SK-N-SH treated with all-trans-retinoic acid at 6 μM for 48 hours (cell line): ENCODE results near the gene ZNF423.

Experiments used
- ATAC-seq: fragments of 200-7000 bp; cut with Tn5 transposase; 3 replicates; pipeline ENCODE4 v1.9.1; 2020; ENCODE audit warnings: mild to moderate bottlenecking, moderate library complexity
- ARNTL ChIP-seq: fragments of 450-650 bp; formaldehyde crosslinking; IDR thresholded peaks from 2 replicates; pipeline ENCODE4 v1.5.0; 2020; ENCODE audit warnings: low read depth, mild to moderate bottlenecking, moderate library complexity, borderline replicate concordance
- ESRRG ChIP-seq: fragments of 250-450 bp; sonication (Bioruptor Pico); IDR thresholded peaks from 2 replicates; pipeline ENCODE4 v1.6.1; 2021; ENCODE audit warnings: mild to moderate bottlenecking
- GLIS3 ChIP-seq: fragments of 250-450 bp; sonication (Bioruptor Pico); IDR thresholded peaks from 2 replicates; pipeline ENCODE4 v1.5.0; 2020; ENCODE audit warnings: mild to moderate bottlenecking, moderate library complexity
- ISL1 ChIP-seq: fragments of 250-450 bp; sonication (Bioruptor Pico); IDR thresholded peaks from 2 replicates; pipeline ENCODE4 v2.1.2; 2022; ENCODE audit warnings: mild to moderate bottlenecking, moderate library complexity
- OSR1 ChIP-seq: fragments of 250-450 bp; sonication (Bioruptor Pico); IDR thresholded peaks from 2 replicates; pipeline ENCODE4 v1.8.0; 2022; ENCODE audit warnings: moderate library complexity, mild to moderate bottlenecking, inconsistent platforms
- PPARA ChIP-seq: fragments of 250-450 bp; sonication (Bioruptor Pico); IDR thresholded peaks from 2 replicates; pipeline ENCODE4 v1.5.0; 2020; ENCODE audit warnings: mild to moderate bottlenecking, borderline replicate concordance
- SNAI2 ChIP-seq: fragments of 250-450 bp; sonication (Bioruptor Pico); IDR thresholded peaks from 2 replicates; pipeline ENCODE4 v1.5.0; 2020; ENCODE audit warnings: mild to moderate bottlenecking, moderate library complexity
- TCF4 ChIP-seq: fragments of 250-450 bp; sonication (Bioruptor Pico); IDR thresholded peaks from 2 replicates; pipeline ENCODE4 v1.8.0; 2021; ENCODE audit warnings: mild to moderate bottlenecking, moderate library complexity, borderline replicate concordance
- TOX ChIP-seq: fragments of 250-450 bp; sonication (Bioruptor Pico); IDR thresholded peaks from 2 replicates; pipeline ENCODE4 v1.8.0; 2021; ENCODE audit warnings: mild to moderate bottlenecking, moderate library complexity, borderline replicate concordance
- ZC3H10 ChIP-seq: fragments of 250-450 bp; sonication (Bioruptor Pico); IDR thresholded peaks from 2 replicates; pipeline ENCODE4 v1.5.1; 2021; ENCODE audit warnings: mild to moderate bottlenecking, moderate library complexity
- ZFP3 ChIP-seq: fragments of 250-450 bp; sonication (Bioruptor Pico); IDR thresholded peaks from 2 replicates; pipeline ENCODE4 v1.5.0; 2020; ENCODE audit warnings: mild to moderate bottlenecking, moderate library complexity
- ZFP30 ChIP-seq: fragments of 450-650 bp; formaldehyde crosslinking; IDR thresholded peaks from 2 replicates; pipeline ENCODE4 v1.5.0; 2022; ENCODE audit warnings: mild to moderate bottlenecking, moderate library complexity
- ZNF565 ChIP-seq: fragments of 450-650 bp; formaldehyde crosslinking; conservative IDR thresholded peaks from 2 replicates; pipeline ENCODE4 v1.5.0; 2020; ENCODE audit warnings: low read depth, mild to moderate bottlenecking, moderate library complexity
- ZNF70 ChIP-seq: fragments of 450-650 bp; formaldehyde crosslinking; IDR thresholded peaks from 2 replicates; pipeline ENCODE4 v1.5.0; 2020; ENCODE audit warnings: mild to moderate bottlenecking, moderate library complexity
- TF ChIP-seq, protein P1 (sequence below): fragments of 250-450 bp; sonication (Bioruptor Pico); IDR thresholded peaks from 2 replicates; pipeline ENCODE4 v1.8.0; 2020; ENCODE audit warnings: mild to moderate bottlenecking, moderate library complexity, borderline replicate concordance
- TF ChIP-seq, protein P2 (sequence below): fragments of 250-450 bp; sonication (Bioruptor Pico); IDR thresholded peaks from 2 replicates; pipeline ENCODE4 v1.5.1; 2021; ENCODE audit warnings: mild to moderate bottlenecking, moderate library complexity
- TF ChIP-seq, protein P3 (sequence below): fragments of 250-450 bp; sonication (Bioruptor Pico); IDR thresholded peaks from 2 replicates; pipeline ENCODE4 v1.5.1; 2020; ENCODE audit warnings: low read depth, mild to moderate bottlenecking, moderate library complexity
- TF ChIP-seq, protein P4 (sequence below): fragments of 250-450 bp; sonication (Bioruptor Pico); IDR thresholded peaks from 2 replicates; pipeline ENCODE4 v1.5.0; 2020; ENCODE audit warnings: mild to moderate bottlenecking, moderate library complexity
- TF ChIP-seq, protein P5 (sequence below): fragments of 250-450 bp; sonication (Bioruptor Pico); IDR thresholded peaks from 2 replicates; pipeline ENCODE4 v1.8.0; 2021; ENCODE audit warnings: low read depth, mild to moderate bottlenecking, moderate library complexity, borderline replicate concordance

ZNF423 gene

DNA sequence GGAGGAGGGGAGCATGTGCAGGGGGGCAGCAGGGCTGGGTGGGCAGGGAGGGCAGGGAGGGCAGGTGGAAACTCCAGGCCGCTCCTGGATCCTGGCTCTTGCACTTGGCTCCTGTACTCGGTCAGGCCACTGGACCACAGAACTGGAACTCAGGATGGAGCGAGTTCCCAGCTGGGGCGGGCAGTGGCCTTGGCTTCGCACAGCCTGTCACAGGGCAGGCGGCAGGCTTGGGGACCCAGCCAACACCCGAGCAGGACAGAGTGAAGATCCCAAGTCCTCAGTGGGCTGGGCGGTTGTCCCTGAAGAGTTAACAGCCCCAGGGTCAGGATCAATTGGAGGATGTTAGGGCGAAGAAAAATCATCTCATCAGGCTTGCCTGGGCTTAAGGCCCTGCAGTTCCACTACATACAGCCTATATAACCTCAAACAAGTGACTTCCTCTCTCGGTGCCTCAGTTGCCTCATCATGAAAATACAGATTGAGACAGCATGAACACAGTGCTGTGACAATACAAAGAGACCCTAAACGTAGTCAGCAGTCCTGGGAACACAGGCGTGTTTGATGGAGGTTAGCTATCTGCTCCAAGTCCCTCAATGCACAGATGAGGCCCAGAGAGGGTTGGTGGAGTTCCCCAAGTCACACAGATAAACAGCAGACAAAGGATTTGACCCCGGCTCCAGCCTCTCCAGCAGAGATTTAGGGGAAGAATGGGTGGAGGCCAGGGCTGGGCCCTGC lies 21.9 kb downstream of the ZNF423 start:
- ATAC-seq, result no peak
- TF ChIP-seq, protein P1, sequence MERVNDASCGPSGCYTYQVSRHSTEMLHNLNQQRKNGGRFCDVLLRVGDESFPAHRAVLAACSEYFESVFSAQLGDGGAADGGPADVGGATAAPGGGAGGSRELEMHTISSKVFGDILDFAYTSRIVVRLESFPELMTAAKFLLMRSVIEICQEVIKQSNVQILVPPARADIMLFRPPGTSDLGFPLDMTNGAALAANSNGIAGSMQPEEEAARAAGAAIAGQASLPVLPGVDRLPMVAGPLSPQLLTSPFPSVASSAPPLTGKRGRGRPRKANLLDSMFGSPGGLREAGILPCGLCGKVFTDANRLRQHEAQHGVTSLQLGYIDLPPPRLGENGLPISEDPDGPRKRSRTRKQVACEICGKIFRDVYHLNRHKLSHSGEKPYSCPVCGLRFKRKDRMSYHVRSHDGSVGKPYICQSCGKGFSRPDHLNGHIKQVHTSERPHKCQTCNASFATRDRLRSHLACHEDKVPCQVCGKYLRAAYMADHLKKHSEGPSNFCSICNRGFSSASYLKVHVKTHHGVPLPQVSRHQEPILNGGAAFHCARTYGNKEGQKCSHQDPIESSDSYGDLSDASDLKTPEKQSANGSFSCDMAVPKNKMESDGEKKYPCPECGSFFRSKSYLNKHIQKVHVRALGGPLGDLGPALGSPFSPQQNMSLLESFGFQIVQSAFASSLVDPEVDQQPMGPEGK (CRISPR knock-in tag), result no peak
- TF ChIP-seq ZFP3 (no peak), ESRRG (CRISPR knock-in tag) (no peak), OSR1 (CRISPR knock-in tag) (no peak), PPARA (no peak), ARNTL (no peak), TCF4 (no peak)
- TF ChIP-seq, protein P2, sequence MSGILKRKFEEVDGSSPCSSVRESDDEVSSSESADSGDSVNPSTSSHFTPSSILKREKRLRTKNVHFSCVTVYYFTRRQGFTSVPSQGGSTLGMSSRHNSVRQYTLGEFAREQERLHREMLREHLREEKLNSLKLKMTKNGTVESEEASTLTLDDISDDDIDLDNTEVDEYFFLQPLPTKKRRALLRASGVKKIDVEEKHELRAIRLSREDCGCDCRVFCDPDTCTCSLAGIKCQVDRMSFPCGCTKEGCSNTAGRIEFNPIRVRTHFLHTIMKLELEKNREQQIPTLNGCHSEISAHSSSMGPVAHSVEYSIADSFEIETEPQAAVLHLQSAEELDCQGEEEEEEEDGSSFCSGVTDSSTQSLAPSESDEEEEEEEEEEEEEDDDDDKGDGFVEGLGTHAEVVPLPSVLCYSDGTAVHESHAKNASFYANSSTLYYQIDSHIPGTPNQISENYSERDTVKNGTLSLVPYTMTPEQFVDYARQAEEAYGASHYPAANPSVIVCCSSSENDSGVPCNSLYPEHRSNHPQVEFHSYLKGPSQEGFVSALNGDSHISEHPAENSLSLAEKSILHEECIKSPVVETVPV (CRISPR knock-in tag), result no peak
- TF ChIP-seq, all 23 proteins: peak for 0

DNA sequence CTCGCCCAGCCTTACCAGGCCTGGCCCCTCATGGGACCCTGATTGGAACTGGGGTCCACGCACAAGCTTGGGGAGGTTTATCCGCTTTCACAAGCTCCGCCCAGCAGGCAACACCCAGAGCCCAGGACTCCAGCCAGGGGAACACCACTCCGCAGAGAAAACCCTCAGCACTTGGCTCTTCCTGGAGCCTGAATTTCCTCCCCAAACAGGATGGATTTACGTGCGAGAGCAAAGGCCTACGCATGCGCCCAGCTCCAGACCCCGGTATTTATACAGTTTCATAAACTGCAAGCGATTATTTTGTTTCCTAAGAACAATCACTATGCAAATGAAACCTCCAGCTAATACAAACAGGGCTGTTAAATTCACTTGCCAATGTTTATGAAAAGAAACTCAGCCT lies 22.8 kb downstream of the ZNF423 start:
- ATAC-seq, result no peak
- no peak for TF ChIP-seq TCF4
- no peak for TF ChIP-seq ARNTL
- TF ChIP-seq, protein P3, sequence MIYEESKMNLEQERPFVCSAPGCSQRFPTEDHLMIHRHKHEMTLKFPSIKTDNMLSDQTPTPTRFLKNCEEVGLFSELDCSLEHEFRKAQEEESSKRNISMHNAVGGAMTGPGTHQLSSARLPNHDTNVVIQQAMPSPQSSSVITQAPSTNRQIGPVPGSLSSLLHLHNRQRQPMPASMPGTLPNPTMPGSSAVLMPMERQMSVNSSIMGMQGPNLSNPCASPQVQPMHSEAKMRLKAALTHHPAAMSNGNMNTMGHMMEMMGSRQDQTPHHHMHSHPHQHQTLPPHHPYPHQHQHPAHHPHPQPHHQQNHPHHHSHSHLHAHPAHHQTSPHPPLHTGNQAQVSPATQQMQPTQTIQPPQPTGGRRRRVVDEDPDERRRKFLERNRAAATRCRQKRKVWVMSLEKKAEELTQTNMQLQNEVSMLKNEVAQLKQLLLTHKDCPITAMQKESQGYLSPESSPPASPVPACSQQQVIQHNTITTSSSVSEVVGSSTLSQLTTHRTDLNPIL, result no peak
- TF ChIP-seq ZC3H10 (CRISPR knock-in tag), result no peak

DNA sequence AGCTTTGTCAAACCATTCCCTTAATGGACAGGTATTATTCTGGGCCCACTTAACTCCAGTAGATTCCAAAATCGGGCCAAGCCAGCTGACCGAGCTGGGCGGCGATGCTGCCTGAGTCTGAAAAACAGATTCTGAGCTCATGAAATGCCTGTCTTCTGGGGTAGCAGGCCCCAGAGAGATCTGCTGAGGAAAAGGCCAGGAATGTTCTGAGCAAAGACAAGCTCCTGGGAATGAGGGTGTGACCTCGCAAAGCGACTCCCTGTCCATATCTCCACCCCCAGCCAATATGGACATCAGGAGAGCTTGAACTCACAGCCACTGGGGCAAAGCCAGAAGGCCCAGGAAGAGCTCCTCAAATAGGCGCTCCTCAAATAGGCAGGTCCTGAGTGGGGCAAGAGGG lies 23.7 kb downstream of the ZNF423 start:
- ATAC-seq, result no peak
- TF ChIP-seq ZFP3 (no peak), PPARA (no peak)
- TF ChIP-seq, protein P3, result no peak

DNA sequence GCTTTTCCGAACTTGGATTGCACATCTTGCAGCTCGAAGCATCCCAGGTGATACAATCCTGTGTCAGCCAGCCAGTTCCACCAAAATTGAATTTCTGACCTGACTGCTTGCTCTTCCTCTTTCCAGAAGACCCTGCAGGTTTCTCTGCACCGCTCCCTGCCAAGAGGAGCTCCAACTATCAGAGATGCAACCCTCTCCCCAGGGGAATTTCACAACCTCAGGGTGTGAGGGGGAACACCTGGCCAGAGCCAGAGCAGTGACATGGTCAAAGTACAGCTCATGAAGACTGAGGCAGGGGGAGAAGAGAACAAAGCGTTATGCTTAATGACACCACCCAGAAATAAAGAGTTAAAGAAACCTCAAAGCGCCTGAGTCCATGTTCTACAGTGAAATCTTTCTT lies 25.0 kb downstream of the ZNF423 start:
- TF ChIP-seq ZNF70 (CRISPR knock-in tag) (no peak), ISL1 (no peak), ESRRG (CRISPR knock-in tag) (no peak), ZFP3 (no peak), PPARA (no peak), ZNF565 (CRISPR knock-in tag) (no peak), SNAI2 (CRISPR knock-in tag) (no peak), ARNTL (no peak), TOX (CRISPR knock-in tag) (no peak), ZC3H10 (CRISPR knock-in tag) (no peak), ZFP30 (CRISPR knock-in tag) (no peak), GLIS3 (CRISPR knock-in tag) (no peak), TCF4 (no peak), OSR1 (CRISPR knock-in tag) (no peak)
- TF ChIP-seq, protein P4, sequence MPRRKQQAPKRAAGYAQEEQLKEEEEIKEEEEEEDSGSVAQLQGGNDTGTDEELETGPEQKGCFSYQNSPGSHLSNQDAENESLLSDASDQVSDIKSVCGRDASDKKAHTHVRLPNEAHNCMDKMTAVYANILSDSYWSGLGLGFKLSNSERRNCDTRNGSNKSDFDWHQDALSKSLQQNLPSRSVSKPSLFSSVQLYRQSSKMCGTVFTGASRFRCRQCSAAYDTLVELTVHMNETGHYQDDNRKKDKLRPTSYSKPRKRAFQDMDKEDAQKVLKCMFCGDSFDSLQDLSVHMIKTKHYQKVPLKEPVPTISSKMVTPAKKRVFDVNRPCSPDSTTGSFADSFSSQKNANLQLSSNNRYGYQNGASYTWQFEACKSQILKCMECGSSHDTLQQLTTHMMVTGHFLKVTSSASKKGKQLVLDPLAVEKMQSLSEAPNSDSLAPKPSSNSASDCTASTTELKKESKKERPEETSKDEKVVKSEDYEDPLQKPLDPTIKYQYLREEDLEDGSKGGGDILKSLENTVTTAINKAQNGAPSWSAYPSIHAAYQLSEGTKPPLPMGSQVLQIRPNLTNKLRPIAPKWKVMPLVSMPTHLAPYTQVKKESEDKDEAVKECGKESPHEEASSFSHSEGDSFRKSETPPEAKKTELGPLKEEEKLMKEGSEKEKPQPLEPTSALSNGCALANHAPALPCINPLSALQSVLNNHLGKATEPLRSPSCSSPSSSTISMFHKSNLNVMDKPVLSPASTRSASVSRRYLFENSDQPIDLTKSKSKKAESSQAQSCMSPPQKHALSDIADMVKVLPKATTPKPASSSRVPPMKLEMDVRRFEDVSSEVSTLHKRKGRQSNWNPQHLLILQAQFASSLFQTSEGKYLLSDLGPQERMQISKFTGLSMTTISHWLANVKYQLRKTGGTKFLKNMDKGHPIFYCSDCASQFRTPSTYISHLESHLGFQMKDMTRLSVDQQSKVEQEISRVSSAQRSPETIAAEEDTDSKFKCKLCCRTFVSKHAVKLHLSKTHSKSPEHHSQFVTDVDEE (CRISPR knock-in tag), result no peak
- TF ChIP-seq, protein P5, sequence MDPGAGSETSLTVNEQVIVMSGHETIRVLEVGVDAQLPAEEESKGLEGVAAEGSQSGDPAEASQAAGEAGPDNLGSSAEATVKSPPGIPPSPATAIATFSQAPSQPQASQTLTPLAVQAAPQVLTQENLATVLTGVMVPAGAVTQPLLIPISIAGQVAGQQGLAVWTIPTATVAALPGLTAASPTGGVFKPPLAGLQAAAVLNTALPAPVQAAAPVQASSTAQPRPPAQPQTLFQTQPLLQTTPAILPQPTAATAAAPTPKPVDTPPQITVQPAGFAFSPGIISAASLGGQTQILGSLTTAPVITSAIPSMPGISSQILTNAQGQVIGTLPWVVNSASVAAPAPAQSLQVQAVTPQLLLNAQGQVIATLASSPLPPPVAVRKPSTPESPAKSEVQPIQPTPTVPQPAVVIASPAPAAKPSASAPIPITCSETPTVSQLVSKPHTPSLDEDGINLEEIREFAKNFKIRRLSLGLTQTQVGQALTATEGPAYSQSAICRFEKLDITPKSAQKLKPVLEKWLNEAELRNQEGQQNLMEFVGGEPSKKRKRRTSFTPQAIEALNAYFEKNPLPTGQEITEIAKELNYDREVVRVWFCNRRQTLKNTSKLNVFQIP (CRISPR knock-in tag), result no peak
- TF ChIP-seq, protein P2 (CRISPR knock-in tag), result no peak
- TF ChIP-seq, protein P3, result no peak
- no peak for ATAC-seq
